Measurements from ENCODE around the gene SEMA4C.

The SEMA4C gene

DNA sequence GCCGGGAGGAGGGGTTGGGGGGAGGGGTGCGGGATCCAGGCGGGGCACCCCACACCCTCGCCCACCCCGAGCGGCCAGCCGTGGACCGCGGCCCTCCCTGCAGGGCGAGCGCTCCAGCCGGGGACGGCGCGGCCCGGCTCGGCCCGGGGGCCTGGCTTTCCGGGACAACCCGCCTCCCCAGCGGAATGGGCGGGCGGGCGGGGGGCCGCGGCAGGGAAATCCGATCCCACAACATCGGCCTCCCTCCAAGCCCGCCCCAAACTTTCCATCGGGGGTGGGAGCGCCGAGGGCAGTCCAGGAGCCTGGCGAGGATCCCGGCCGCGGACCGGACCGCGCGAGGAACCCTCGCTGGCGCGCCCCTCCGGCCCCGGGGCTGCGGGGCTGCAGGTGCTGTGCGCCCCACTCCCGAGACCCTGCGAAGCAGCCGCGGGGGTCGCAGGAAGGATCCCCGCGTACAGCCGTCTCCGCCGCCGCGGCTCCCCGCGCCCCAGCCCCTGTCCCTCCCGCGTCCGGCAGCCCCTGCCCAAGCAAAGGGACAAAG lies 529 bp downstream of the SEMA4C start:
- H3K36me3 ChIP-seq: peaks cover 5% of the 10 kb centered on the region
- peak overlapping the region; percentile 69 for H3K4me3 ChIP-seq (ENCODE audit: low read depth, low read length)
- peak; percentile 36 for DNase-seq
- no peaks in the 10 kb centered on the region for H3K27me3 ChIP-seq
- TF ChIP-seq, protein P1, sequence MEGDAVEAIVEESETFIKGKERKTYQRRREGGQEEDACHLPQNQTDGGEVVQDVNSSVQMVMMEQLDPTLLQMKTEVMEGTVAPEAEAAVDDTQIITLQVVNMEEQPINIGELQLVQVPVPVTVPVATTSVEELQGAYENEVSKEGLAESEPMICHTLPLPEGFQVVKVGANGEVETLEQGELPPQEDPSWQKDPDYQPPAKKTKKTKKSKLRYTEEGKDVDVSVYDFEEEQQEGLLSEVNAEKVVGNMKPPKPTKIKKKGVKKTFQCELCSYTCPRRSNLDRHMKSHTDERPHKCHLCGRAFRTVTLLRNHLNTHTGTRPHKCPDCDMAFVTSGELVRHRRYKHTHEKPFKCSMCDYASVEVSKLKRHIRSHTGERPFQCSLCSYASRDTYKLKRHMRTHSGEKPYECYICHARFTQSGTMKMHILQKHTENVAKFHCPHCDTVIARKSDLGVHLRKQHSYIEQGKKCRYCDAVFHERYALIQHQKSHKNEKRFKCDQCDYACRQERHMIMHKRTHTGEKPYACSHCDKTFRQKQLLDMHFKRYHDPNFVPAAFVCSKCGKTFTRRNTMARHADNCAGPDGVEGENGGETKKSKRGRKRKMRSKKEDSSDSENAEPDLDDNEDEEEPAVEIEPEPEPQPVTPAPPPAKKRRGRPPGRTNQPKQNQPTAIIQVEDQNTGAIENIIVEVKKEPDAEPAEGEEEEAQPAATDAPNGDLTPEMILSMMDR (IDR thresholded peaks at IDR 0.05; ENCODE audit: low read depth, low read length): no peak
- H3K9me3 ChIP-seq: no peaks in the 10 kb centered on the region
- H3K4me1 ChIP-seq: peaks cover 4% of the 10 kb centered on the region

DNA sequence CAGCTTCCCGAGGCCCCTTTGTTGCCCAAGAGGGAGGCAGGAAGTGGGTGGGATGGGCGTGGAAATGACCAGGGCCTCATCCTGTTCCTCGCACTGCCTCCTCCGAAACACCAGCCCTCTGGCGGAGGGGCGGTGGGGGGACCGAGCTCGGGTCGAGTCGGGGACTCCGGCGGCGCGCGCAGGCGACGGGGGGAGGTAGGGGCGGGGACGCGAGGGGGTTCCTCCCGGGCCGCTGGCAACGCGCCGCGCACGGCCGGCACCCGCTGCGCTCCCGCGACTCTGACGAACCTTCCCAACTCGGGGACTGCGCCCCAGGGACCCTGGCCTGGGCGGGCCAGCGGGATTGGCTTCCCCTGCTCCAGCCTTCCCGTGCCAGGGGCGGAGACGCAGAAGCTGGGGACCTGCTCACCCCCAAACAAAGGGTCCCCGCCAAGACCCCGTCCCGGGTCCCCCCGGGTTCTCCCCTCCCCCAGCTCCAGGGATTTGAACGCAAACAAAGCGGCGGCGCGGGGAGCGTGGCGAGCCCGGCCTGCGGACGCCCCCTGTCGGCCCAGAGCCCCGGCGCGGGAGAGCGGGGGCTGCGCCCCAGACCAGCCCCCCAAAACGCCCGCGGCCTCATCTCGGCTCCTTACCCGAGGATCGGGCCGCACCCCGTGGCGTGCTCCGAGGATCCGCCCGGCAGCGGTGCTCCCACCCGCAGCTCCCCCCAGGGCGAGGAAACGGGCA lies 1.2 kb downstream of the SEMA4C start:
- no peaks in the 10 kb centered on the region for H3K9me3 ChIP-seq
- peak overlapping the region; percentile 69 for H3K4me3 ChIP-seq (ENCODE audit: low read depth, low read length)
- H3K27me3 ChIP-seq: no peaks in the 10 kb centered on the region
- DNase-seq: peak; percentile 84
- TF ChIP-seq, protein P1 (IDR thresholded peaks at IDR 0.05; ENCODE audit: low read depth, low read length): peak; percentile 35; the same call in 1 of the 2 replicates
- H3K4me1 ChIP-seq: no peaks in the 10 kb centered on the region
- peaks cover 5% of the 10 kb centered on the region for H3K36me3 ChIP-seq

DNA sequence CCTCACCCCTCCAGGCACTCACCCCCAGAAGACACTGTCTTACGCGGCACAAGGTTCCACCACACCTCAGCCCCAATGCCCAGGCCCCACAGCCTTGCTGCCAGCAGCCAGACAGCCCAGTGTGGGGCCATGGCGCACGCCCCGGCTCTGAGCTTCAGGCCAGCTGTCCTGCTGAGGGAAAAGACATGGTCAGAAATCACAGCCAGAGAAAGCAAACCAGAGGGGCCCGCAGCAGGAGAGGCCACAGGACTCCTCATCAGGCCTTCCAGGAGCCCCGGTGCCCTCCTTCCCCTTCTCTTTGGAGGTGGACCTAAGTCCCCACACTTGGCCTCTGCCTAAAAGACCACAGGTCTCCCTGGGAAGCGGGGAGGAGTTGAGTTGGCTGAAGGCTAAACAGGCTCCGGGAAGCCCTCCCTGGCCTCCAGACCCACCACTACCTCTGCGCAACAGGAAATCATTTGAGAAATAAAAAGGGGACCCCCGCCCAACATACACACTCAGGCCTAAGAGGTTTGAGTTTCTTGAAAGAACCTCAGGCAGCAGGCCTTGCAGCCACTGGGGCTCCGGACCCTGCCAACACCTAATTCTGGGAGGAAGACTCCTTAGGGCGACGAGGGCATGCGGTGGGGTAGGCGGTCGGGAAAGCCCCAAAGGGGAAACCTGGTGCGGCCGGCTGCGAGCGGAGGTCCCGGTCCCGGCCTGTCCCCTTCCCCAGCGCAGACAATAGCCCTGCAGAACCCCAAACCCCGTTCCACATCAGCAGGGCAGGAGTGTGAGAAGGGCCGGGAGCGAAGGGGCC lies 1.9 kb downstream of the SEMA4C start:
- H3K9me3 ChIP-seq: no peaks in the 10 kb centered on the region
- no peaks in the 10 kb centered on the region for H3K4me1 ChIP-seq
- H3K27me3 ChIP-seq: no peaks in the 10 kb centered on the region
- peaks cover 5% of the 10 kb centered on the region for H3K36me3 ChIP-seq
- peak overlapping the region; percentile 69 for H3K4me3 ChIP-seq (ENCODE audit: low read depth, low read length)
- DNase-seq: no peak
- TF ChIP-seq, protein P1 (IDR thresholded peaks at IDR 0.05; ENCODE audit: low read depth, low read length): no peak

DNA sequence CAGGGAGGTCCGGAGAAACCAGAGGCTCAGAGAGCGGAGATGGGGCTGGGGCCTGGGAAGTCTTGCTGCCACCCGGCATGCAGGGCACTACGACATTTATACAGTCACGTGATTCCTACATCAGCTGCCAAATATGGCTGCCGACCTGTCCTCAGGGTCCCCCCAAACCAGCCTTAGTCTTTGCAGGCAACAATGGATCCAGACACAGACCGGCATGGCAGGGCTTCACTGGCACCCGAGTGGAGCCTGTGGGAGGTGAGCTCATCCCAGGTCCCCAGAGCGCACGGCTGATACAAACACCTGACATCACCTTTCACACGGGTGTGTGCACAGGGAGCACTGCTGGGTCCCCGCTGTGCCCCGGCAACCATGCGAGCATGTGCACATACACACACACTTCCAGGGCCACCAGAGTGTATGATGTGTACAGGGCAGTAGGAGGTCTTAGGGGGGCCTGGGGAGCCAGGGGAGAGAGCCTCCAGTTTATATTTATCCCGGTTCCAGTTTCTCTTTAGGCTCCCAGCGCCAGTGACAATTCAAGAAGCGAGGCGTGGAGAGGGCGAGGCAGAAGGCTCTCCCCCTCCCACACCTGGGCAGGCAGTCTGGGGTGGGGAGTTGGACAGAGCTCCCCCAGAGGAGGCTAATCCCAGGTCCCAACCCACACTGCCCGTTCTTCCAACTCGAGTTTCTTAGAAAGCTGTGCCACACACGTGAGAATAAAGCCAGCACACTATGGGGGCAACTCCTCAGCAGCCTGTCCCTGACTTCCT lies 2.7 kb downstream of the SEMA4C start:
- TF ChIP-seq, protein P1 (IDR thresholded peaks at IDR 0.05; ENCODE audit: low read depth, low read length): no peak
- H3K36me3 ChIP-seq: peaks cover 5% of the 10 kb centered on the region
- H3K4me1 ChIP-seq: no peaks in the 10 kb centered on the region
- DNase-seq: no peak
- no peaks in the 10 kb centered on the region for H3K27me3 ChIP-seq
- H3K4me3 ChIP-seq (ENCODE audit: low read depth, low read length): no peak overlapping the region
- H3K9me3 ChIP-seq: no peaks in the 10 kb centered on the region

DNA sequence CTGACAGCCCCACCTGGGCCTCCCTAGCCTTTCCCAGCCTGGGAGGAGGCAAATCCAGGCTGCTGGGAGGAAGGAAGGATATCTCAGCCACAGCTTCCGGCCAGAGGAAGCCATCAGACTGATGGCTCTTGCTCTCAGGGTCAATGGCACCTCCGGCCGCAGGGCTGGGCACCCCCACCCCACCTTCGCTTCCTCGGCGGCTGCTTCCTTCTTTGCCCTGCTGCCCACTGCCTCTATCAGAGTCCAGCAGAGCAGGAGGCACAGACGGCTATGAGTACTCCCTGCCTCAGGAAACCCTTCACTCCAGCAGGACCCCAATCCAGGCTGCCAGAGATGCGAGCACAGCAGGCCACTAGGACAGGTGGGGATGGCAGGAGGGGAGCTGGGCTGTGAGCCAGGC lies 3.3 kb downstream of the SEMA4C start:
- TF ChIP-seq, protein P1 (IDR thresholded peaks at IDR 0.05; ENCODE audit: low read depth, low read length): no peak
- Histone ChIP-seq H3K36me3 (peaks cover 5% of the 10 kb centered on the region), H3K27me3 (no peaks in the 10 kb centered on the region), H3K4me3 (ENCODE audit: low read depth, low read length) (no peak overlapping the region), H3K9me3 (no peaks in the 10 kb centered on the region), H3K4me1 (no peaks in the 10 kb centered on the region)
- no peak for DNase-seq

All from BE2C (cell line).